Neural crest cell (in vitro differentiated cells): Measurements from ENCODE around the gene HIP1. TPM values are rescaled to one million over a fixed set of nuclear protein-coding genes. Genes with fewer than 3 reads are reported as not detected.

ENCODE experiments used
- DNase-seq: peaks from one replicate; pipeline ENCODE4 v3.0.0; 2021; ENCODE audit warnings: low read depth, mixed read lengths, low spot score
- H3K27ac Mint-ChIP-seq: one replicate; pipeline ENCODE4 v1.8.0; 2021; ENCODE audit warnings: mild to moderate bottlenecking, mixed read lengths; ENCODE audit not compliant: unreplicated experiment
- H3K27me3 Mint-ChIP-seq: 2 replicates; pipeline ENCODE4 v1.8.0; 2021; ENCODE audit warnings: low read depth, mild to moderate bottlenecking, mixed read lengths
- H3K36me3 Mint-ChIP-seq: 2 replicates; pipeline ENCODE4 v1.8.0; 2021; ENCODE audit warnings: low read depth, mild to moderate bottlenecking, mixed read lengths
- H3K4me1 Mint-ChIP-seq: 2 replicates; pipeline ENCODE4 v1.8.0; 2021; ENCODE audit warnings: mixed read lengths
- H3K4me3 Mint-ChIP-seq: one replicate; pipeline ENCODE4 v1.8.0; 2021; ENCODE audit warnings: mild to moderate bottlenecking, mixed read lengths
- H3K9me3 Mint-ChIP-seq: 2 replicates; pipeline ENCODE4 v1.8.0; 2021; ENCODE audit warnings: mixed read lengths
- total RNA-seq: library from RNA; stranded (reverse); gene quantifications from 2 replicates; pipeline ENCODE4 v1.2.1, GENCODE V29; 2021
- TF ChIP-seq, protein P1 (sequence below): fragments of 200-600 bp; sonication (generic); conservative IDR thresholded peaks from 2 replicates; pipeline ENCODE4 v1.5.0; 2021; ENCODE audit warnings: antibody characterized with exemption, mild to moderate bottlenecking

Gene HIP1
- total RNA-seq, 1 donor from 2014 or later = 87.3 TPM

DNA sequence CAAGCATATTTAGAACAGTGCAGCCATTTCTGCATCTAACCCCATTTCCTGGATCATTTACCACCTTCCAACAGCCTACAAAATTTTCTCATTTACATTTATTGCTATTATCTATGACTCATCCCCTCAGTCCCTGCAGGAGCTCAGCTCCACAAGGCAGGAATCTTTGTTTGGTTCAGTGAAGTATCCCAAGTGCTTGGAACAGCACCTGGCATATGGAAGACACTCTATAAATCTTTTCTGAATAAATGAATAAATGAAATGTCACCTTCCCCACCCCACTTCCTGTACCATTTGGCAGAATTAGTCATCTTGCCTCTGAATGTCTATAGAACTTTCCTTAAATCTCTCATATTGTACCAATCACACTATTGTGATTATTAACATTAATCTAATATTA, 110.7 kb downstream of the HIP1 start:
- H3K27ac Mint-ChIP-seq = no peak overlapping the region
- DNase-seq = no peak
- H3K36me3 Mint-ChIP-seq = peaks cover 45% of the 10 kb centered on the region
- TF ChIP-seq, protein P1, sequence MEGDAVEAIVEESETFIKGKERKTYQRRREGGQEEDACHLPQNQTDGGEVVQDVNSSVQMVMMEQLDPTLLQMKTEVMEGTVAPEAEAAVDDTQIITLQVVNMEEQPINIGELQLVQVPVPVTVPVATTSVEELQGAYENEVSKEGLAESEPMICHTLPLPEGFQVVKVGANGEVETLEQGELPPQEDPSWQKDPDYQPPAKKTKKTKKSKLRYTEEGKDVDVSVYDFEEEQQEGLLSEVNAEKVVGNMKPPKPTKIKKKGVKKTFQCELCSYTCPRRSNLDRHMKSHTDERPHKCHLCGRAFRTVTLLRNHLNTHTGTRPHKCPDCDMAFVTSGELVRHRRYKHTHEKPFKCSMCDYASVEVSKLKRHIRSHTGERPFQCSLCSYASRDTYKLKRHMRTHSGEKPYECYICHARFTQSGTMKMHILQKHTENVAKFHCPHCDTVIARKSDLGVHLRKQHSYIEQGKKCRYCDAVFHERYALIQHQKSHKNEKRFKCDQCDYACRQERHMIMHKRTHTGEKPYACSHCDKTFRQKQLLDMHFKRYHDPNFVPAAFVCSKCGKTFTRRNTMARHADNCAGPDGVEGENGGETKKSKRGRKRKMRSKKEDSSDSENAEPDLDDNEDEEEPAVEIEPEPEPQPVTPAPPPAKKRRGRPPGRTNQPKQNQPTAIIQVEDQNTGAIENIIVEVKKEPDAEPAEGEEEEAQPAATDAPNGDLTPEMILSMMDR = no peak
- no peak overlapping the region for H3K4me3 Mint-ChIP-seq
- peaks cover 3% of the 10 kb centered on the region for H3K9me3 Mint-ChIP-seq
- no peaks in the 10 kb centered on the region for H3K27me3 Mint-ChIP-seq
- H3K4me1 Mint-ChIP-seq = peaks cover 27% of the 10 kb centered on the region

DNA sequence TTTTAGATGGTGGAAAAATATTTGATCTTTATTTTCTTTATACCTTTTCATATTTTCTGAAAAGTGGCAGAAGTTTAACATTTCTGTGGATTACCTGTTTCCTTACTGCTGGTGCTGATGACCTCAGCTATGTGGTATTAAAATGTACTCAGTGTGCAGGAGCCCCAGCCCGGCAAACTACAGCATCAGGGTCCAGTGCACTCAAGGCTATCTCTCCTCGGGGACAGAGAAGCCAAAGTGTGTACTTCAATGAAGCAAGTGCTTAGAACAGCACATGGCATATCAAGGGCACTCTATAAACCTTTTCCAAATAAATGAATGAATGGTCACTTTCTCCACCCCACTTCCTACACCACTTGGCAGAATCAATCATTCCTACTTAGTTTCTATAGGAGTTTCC, 111.8 kb downstream of the HIP1 start:
- TF ChIP-seq, protein P1 = no peak
- Mint-ChIP-seq H3K4me1 (peaks cover 25% of the 10 kb centered on the region), H3K36me3 (peaks cover 43% of the 10 kb centered on the region), H3K27ac (no peak overlapping the region), H3K9me3 (peaks cover 3% of the 10 kb centered on the region), H3K27me3 (no peaks in the 10 kb centered on the region), H3K4me3 (no peak overlapping the region)
- DNase-seq = no peak

DNA sequence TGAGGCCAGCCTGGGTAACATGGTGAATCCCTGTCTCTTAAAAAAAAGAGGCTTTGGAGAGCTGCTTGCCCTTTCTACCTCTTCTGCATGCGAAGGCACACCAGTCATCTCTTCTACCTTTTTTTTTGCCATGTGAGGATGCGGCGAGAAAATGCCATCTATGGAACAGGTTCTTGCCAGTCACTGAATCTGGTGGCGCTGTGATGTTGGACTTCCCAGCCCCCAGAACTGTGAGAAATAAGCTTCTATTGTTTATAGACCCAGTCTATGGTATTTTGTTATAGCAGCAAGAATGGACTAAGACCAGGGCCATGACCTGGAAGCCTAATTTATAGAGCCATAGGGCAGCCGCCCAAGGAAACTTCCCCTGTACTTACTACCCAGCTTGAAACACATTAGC, 112.9 kb downstream of the HIP1 start:
- DNase-seq = no peak
- Mint-ChIP-seq H3K27me3 (no peaks in the 10 kb centered on the region), H3K4me1 (peaks cover 20% of the 10 kb centered on the region), H3K27ac (no peak overlapping the region), H3K36me3 (peaks cover 41% of the 10 kb centered on the region), H3K4me3 (no peak overlapping the region), H3K9me3 (peaks cover 3% of the 10 kb centered on the region)
- TF ChIP-seq, protein P1 = no peak

DNA sequence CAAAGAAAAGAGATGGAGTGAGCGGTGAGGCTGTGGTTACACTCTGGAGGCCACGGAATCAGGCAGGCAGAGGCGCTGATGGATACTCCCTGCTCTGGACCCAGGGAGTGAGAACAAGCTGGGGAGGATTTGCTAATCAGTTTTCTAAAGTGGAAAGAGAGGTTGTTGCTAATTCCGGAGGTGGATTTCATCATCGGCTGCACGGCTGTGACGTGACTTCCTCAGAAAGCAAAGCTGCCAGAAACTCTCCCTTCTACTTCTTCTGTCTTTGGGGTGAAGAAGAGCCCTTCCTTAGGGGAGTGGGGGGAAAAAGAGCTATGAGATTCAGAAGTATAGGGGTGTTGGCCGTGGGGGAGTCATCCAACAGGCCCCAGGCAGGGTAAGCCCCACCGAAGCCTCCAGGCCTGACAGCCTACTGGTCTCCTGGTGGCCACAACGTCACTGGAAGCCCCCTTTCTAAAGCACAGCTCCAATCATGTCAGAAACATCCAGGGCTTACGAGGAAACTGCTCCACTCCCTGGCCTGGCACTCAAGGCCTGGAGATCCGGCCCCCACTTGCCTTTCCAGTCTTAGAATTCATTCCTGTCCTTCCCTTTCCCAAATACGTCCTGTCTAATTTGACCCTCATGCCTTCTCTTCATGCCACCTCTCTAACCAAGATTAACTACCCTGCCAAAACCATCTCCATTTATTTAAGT, 114.5 kb downstream of the HIP1 start:
- H3K27ac Mint-ChIP-seq = peak overlapping the region; percentile 81
- peaks cover 15% of the 10 kb centered on the region for H3K4me1 Mint-ChIP-seq
- TF ChIP-seq, protein P1 = no peak
- no peak for DNase-seq
- H3K27me3 Mint-ChIP-seq = no peaks in the 10 kb centered on the region
- H3K36me3 Mint-ChIP-seq = peaks cover 37% of the 10 kb centered on the region
- H3K4me3 Mint-ChIP-seq = no peak overlapping the region
- peaks cover 2% of the 10 kb centered on the region for H3K9me3 Mint-ChIP-seq

DNA sequence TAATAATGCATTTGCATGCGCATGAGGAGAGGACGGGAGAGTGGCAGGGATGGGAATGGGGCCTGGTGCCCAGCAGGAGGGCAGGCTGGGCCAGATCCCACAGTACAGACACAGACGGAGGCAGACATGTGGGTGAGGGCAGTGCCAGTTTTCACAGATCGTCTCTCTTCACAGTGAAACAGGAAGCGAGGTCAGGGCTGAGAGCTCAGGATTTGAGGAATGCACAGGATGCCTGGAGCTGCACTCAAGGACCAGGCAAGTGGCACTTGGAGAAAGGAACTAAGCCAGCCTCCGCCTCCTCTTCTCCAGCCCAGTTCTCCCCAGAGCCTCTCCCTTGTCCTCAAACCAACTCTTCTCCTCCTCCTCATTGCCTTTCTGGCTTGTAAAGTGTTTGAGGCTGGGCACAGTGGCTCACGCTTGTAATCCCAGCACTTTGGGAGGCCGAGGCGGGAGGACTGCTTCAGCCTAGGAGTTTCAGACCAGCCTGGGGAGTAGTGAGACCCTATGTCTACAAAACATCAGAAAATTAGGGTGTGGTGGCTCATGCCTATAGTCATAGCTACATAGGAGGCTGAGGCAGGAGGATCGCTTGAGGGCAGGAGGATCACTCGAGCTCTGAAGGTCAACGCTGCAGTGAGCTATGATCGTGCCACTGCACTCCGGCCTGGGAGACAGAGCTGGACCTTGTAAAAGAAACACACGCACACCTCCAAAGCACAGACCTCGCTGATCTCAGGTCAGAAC, 115.2 kb downstream of the HIP1 start:
- DNase-seq = no peak
- no peak overlapping the region for H3K4me3 Mint-ChIP-seq
- H3K27ac Mint-ChIP-seq = peak overlapping the region; percentile 81
- no peaks in the 10 kb centered on the region for H3K27me3 Mint-ChIP-seq
- no peaks in the 10 kb centered on the region for H3K9me3 Mint-ChIP-seq
- peaks cover 12% of the 10 kb centered on the region for H3K4me1 Mint-ChIP-seq
- TF ChIP-seq, protein P1 = no peak
- peaks cover 34% of the 10 kb centered on the region for H3K36me3 Mint-ChIP-seq
